Inflammatory macrophage treated with lipopolysaccharide for 4 hours (primary cell): ENCODE data around the gene PYGO2.
"Not testable (repeated sequence)": the region's sequence is repeated elsewhere in the genome, so short reads cannot be mapped to it uniquely, and the experiment has no call there.

Experiments used
- DNase-seq: peaks from one replicate; pipeline ENCODE4 v3.0.0-alpha.2; 2020

The PYGO2 gene

GRCh38 chr1:154940213-154940560 is 21.4 kb downstream of the PYGO2 start:
- DNase-seq: no peak

- DNase-seq: no peak
Measured at GRCh38 chr1:154938604-154939399, 22.8 kb downstream of the PYGO2 start.

- DNase-seq: no peak
Measured at GRCh38 chr1:154937988-154938386, 23.6 kb downstream of the PYGO2 start.

GRCh38 chr1:154937085-154937987 is 24.2 kb downstream of the PYGO2 start:
- peak; percentile 89 for DNase-seq

GRCh38 chr1:154936555-154937084 is 25.0 kb downstream of the PYGO2 start, which contains the start of gene PMVK:
PMVK (minus strand) TSS chr1:154936719; CDS start chr1:154936685, 34 bp downstream.
- peak; percentile 95 for DNase-seq

- DNase-seq: no peak
Measured at GRCh38 chr1:154935749-154936554, 25.6 kb downstream of the PYGO2 start.

- no peak for DNase-seq
Measured at GRCh38 chr1:154934358-154934948, 27.1 kb downstream of the PYGO2 start.

- no peak for DNase-seq
Measured at GRCh38 chr1:154931940-154932487, 29.6 kb downstream of the PYGO2 start.

GRCh38 chr1:154926201-154926600 is 35.4 kb downstream of the PYGO2 start:
- no peak for DNase-seq

GRCh38 chr1:154925335-154926170 is 36.0 kb downstream of the PYGO2 start:
- DNase-seq: no peak

- DNase-seq: no peak
Measured at GRCh38 chr1:154923695-154924094, 37.9 kb downstream of the PYGO2 start.

GRCh38 chr1:154913273-154913672 is 48.3 kb downstream of the PYGO2 start:
- DNase-seq: no peak

- DNase-seq: no peak
Measured at GRCh38 chr1:154912755-154913154, 48.8 kb downstream of the PYGO2 start.

- DNase-seq: no peak
Measured at GRCh38 chr1:154911691-154912550, 49.7 kb downstream of the PYGO2 start.

- DNase-seq: no peak
Measured at GRCh38 chr1:154910851-154911250, 50.7 kb downstream of the PYGO2 start.

GRCh38 chr1:154908937-154909336 is 52.6 kb downstream of the PYGO2 start:
- DNase-seq: no peak

- not testable (repeated sequence) for DNase-seq
Measured at GRCh38 chr1:154908129-154908528, 53.5 kb downstream of the PYGO2 start.
